GM19372 (cell line): Measurements from ENCODE around the gene AUTS2.

Experiments used
- ATAC-seq: cut with Tn5 transposase; IDR thresholded peaks from one replicate; pipeline ENCODE4 v1.9.1; 2021; ENCODE audit warnings: mild to moderate bottlenecking, low read depth, moderate library complexity; ENCODE audit not compliant: unreplicated experiment

The AUTS2 gene

DNA sequence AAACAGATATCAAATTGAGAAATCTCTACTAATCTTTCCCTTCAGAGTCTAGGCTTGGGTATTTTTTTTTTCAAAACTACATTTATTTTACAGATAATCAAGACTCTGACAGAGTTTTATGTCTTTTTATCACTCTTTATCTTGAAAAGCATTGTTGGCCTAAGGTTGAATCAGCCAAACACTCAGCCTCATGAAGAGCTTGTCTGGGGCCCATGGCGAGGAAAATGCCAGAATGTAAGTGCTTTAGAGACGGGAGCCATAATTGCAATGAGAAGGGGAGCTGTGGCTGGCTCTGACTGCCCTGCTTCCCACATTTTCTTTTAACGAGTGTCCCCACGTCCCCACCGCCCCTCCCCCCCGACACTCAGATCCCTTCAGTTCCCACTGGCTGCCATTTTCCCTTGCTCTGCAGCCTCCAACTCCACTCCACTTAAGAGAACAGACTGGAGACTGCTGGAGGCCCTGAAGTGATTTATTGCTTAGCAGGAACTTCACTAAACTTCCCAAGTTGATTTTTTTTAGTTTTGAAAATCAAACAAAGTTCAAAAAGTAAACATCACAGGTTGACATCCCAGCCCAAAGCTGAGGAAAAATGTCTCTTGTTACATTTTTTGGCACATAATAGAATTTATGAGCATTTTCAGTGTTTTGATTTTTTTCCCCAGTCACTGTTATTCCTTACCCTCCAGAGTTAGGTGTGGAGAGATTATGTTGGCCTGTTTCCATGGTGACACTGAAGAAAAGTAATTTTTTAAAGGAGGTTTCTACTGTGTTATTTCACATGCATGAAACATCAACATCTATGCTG is 896.2 kb downstream of the AUTS2 start:
- no peak for ATAC-seq

GRCh38 chr7:70495033-70495376 is 896.7 kb downstream of the AUTS2 start:
- ATAC-seq = no peak

GRCh38 chr7:70497793-70498192 is 899.5 kb downstream of the AUTS2 start:
- ATAC-seq = no peak

DNA sequence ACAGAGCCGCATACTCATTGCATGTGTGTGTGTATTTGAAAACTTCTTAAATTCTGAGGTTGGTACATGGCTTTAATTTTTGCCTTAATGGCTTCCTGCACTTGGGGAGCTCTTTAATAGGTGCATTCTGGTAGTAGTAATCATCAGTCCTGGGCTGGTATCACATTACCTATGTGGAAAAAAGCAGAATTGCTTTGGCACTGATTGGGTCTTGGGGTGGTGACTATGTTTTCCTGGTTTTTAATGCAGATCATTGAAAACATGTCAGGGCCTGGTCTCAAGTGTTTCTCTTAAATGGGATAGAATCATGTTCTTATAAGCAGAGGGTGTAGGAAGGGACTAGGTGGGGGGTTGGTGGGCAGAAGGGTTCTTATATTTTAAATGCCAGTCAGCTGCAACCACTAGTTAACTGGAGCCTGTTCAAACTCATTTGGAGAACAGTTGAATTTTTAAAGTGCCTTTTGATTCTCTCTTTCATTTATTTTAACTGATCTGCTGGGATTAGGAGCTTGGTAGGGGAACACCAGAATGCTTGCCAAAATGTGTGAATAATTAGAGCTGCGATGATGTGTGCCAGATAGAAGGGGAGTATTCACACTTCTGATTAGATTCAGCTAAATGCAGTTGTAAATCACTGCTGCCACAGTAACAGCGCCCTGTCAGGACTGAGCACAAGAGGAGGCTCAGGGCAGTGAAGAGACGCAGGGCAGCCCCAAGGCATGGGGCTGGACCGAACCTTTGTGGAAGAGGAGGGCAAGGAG is 900.1 kb downstream of the AUTS2 start:
- no peak for ATAC-seq

- no peak for ATAC-seq
Measured at GRCh38 chr7:70500261-70500660, 902.0 kb downstream of the AUTS2 start.

GRCh38 chr7:70502117-70502863 is 904.0 kb downstream of the AUTS2 start:
- ATAC-seq = no peak

DNA sequence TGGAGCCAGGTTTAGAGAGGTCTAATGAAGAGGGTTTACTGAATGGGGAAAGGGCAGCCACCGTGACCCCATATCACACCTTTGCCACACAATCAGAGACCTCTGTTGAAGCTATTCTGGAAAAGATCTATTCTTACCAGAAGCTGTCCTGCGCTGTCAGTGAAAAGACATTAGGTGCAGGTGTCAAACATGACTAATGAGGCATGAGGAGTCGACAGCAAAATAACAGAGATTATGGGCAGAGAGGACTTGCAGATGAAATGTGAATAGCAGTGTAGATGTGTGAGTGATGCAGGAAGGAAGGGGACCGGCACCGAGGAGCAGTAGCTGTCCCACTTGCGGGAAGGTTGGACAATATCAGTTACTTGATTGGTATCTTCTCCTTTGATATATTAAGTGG is 906.0 kb downstream of the AUTS2 start:
- ATAC-seq = no peak

DNA sequence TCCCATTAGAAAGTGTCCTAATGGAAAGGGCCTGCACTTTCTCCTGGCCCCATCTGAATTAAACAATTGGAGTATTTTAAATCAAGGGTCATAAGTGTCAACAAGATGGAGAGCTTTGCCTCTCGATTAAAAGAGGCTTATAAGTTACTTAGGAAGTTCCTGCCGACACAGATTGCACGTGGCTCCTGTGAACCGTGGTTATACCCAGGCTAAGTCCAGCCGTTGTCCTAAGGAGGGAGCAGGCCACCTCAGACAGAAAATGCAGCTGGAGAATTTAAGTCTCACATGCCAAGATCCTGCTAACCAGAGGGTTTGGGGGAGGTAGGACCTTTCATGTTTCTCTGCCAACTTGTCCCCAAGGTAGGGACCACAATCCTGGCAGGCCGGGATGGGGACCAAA is 907.2 kb downstream of the AUTS2 start:
- ATAC-seq = no peak

GRCh38 chr7:70505886-70506285 is 907.6 kb downstream of the AUTS2 start:
- no peak for ATAC-seq

GRCh38 chr7:70506434-70506833 is 908.2 kb downstream of the AUTS2 start:
- no peak for ATAC-seq

DNA sequence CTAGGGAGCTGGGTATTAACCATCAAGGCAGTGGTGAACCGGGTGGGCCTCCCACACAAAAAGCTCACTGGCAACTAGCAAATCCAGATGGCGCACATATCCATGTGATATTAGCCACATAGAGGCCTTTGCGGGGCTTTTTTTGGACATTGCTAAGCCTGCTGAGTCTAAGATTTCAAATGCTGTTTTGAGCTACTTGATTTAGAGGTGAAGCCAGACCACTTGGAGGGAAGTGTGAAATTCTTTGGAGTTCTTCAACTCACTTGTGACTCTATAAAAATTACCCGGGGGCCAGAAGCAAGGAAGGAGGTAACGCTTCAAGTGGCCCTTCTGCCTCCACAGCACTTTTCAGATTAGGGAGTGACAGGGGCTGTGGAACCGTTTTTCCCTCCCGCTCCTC is 913.9 kb downstream of the AUTS2 start:
- no peak for ATAC-seq

DNA sequence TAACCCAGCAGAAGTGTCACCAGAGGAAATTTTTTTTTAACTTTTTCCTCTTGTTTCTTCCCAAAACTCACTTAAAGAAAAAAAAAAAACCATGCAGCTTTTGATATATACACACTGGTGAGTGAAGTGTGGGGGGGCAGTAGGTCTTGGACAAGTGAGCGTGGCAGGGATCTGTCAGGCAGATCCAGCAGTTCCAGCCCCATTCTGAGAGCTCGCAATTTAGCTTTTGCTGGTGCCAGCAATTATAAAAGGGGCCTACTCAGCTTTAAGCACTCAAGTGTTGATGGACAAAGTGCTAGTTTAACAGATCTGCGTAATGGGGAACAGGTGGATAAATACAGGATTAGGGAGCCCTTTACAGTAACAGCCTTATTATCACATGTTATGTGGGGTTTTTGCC is 914.5 kb downstream of the AUTS2 start:
- ATAC-seq = no peak

DNA sequence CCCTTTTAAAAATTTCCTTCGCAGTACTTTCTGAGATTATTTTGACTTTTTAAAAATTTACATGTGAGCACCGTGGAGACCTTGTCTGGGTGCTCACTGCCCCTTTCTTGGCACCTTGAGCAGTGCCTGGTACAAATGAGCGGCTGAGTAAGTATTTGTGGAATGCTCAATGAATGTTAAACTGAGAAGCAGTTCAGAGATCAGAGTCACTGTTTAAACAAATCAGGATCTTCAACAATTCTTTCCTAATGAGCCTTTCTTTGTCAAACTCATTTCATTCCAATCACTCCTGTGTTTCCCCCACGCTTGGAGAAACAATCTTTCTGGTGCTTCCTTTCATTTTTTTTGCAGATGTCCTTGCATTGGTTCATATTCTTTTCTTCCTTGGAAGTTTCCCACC is 922.3 kb downstream of the AUTS2 start:
- no peak for ATAC-seq

GRCh38 chr7:70523249-70523988 is 925.1 kb downstream of the AUTS2 start:
- no peak for ATAC-seq

- no peak for ATAC-seq
Measured at GRCh38 chr7:70523989-70524351, 925.7 kb downstream of the AUTS2 start.

DNA sequence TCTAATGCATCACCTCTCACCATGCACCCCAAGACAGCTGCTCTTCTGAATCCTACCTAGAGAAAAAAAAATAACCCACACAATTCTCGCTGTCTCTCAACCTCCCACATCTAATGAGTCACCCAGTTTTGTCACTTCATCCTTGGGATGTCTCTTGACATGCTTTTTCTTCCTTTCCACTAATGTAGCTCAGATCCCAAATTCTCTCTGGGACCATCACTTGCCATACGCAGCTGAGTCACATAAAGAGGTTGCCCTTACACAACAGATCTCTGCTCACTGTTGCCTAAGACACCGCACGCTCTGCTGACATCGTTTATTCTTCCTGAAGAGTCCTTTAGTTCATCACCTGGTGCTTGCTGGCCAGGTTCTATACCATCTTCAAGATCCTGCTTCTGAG is 927.7 kb downstream of the AUTS2 start:
- no peak for ATAC-seq

GRCh38 chr7:70527520-70528115 is 929.3 kb downstream of the AUTS2 start:
- ATAC-seq = no peak

- ATAC-seq = no peak
Measured at GRCh38 chr7:70529436-70529835, 931.2 kb downstream of the AUTS2 start.

- no peak for ATAC-seq
Measured at GRCh38 chr7:70529914-70530585, 931.8 kb downstream of the AUTS2 start.

GRCh38 chr7:70533614-70534013 is 935.3 kb downstream of the AUTS2 start:
- no peak for ATAC-seq
